Measurements from ENCODE around the gene RUSC2.
"Not testable (repeated sequence)": the region's sequence is repeated elsewhere in the genome, so short reads cannot be mapped to it uniquely, and the experiment has no call there.

RUSC2 gene

DNA sequence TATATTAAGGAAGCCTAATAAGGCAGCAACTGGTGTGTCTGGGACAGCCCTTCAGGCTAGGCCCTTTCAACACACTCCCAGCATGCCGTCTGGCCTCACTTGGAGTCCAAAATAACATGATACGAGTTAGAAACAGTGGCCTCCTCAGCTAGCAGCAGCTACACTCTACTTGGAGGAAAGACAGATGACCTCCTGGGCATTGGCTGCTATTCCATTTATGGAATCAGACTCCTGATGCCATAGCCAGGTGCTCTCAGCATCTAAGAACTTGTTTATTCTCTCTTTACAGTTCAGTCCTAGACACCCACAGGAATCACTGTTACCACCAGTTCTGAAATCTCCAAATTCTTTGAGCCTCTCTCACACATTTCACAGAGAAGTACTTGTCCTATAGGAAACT lies 31.8 kb downstream of the RUSC2 start:
- no peak for FAIRE-seq
- DNase-seq (ENCODE audit: insufficient read length, low spot score): no peak

DNA sequence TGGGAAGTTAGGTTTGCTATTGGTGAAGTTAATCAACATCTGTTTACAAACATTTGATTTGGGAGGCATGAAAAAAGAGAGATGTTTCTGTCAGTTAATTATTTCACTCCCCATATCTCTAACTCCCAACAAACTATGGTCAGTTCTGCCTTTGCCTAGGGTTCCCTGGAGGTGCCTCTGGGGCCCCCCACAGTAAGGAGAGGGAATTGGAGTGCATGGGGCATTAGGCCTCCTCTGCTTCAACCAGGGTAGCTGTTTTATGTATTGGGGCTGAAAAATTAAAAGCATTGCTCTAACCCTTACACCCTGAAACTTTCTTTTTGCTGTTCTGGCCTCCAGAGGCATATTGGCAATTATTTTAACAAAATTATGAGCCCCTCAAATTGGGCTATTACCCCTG lies 32.3 kb downstream of the RUSC2 start:
- DNase-seq (ENCODE audit: insufficient read length, low spot score) (no peak), FAIRE-seq (no peak)

DNA sequence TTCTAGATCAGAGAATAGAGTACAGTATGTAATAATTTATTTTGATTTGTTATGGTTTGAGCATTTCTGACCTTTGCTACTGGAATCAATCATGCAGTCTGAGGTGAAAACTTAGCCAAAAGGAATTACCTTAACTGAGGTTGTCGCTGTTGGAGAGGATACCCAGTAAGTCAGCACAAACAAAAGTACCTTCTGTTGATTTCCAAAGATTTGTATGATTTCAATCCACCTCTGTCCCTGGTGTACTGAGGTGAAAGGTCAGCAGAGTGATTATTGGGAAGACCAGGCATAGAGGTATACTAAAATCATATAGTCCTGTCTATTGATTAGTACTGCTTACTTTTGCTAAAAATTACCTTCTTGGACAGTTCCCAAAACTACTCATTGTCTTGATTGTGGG lies 32.8 kb downstream of the RUSC2 start:
- DNase-seq (ENCODE audit: insufficient read length, low spot score) (no peak), FAIRE-seq (no peak)

DNA sequence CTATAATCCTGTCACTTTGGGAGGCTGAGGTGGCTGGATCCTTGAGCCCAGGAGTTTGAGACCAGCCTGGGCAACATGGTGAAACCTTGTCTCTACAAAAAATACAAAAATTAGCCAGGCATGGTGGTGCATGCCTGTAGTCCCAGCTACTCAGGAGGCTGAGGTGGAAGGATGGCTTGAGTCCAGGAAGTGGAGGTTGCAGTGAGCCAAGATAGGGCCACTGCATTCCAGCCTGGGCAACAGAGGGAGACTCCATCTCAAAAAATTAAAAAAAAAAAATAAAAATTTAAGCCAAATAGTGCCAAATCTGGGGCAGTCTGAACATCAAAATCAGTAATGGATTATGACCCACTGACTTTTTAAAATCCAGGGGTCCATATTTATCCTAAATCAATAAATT lies 33.6 kb downstream of the RUSC2 start:
- not testable (repeated sequence) for FAIRE-seq; DNase-seq (ENCODE audit: insufficient read length, low spot score)

DNA sequence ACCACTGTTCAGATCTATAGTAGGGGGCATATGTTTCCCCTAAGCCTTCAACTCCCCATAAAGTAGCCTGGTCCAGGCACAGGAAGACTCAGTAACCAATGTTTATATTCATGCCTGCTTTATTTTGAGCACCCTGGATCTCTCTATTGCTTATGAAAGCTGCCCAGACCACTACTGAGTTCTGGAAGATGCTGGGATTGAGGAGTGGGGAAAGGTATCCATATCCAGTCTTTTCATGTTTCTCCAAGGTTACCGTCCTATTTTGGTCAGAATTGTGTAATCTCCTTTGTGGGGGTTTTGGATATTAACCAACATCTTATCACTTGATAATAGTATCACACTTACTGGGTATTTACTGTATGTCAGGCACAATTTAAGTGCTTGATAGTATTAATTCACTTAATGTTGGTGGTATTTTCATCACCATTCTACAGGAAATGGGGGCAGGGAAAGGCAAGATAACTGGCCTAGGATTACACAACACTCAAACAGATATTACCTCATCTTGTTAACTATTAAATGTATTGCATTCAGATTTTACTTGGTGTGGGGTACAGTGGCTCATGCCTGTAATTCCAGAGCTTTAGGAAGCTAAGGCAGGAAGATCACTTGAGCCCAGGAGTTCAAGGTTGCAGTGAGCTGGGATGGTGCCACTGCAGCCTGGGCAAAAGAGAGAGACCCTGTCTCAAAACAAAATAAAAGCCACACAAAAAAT lies 36.3 kb downstream of the RUSC2 start:
- FAIRE-seq: no peak
- DNase-seq (ENCODE audit: insufficient read length, low spot score): peak; percentile 11

DNA sequence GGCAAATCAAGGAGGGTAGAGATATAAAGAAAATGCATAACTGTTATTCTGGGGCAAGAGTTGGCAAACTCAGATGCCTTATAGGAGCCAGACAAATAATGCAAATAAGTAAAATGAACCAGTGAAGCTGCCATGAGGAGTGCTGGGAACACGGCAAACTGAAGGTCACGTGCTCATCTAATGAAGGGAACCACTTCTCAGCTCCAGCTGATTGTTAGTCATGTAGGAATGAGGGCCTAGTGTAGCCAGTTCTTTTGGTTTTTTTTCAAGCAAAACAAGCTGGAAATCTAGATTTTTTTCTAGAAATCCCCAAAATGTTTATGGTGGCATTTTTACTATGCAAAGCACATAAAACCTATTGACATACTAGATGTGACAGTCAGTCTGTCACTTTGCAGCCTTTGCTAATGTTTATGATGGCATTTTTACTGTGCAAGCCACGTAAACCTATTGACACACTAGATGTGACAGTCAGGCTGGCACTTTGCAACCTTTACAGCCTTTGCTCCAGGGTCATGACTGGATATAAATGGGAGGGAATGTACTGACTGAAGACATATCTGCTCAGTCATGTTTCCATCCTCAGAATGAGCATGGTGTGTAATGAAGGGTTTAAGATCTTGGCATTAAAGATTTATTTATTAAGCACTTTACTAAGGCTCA lies 39.4 kb downstream of the RUSC2 start:
- DNase-seq (ENCODE audit: insufficient read length, low spot score): no peak
- no peak for FAIRE-seq

DNA sequence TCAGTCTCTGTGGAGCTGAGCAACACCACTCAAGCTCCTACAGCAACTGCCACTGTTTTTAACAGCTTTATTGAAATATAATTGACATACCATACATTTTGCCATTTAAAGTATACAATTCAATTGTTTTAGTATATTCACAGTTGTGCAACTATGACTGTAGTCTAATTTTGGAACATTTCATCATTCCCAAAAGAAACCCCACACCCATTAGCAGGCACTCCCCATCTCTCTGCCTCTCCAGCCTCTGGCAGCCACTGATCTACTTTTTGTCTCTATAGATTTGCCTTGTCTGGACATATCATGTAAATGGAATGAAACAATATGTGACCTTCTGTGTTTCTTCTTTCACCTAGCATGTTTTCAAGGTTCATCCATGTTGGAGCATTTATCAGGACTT lies 43.5 kb downstream of the RUSC2 start:
- no peak for FAIRE-seq

DNA sequence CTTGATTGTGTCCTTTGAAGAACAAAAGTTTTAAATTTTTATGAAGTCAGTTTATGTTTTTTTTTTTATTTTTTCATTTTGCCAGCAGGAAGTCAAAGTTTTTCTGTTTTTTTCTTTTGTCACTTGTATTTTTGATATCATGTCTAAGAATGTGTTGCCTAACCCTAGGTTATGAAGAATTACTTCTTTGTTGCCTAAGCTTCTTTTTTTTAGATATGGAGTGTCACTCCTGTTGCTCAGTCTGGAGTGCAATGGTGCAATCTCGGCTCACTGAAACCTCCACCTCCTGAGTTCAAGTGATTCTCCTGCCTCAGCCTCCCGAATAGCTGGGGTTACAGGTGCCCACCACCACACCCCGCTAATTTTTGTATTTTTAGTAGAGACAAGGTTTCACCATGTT lies 45.0 kb downstream of the RUSC2 start:
- not testable (repeated sequence) for FAIRE-seq; DNase-seq (ENCODE audit: insufficient read length, low spot score)

More for the DNA sequence above, 43.5 kb downstream of the RUSC2 start:
- DNase-seq (ENCODE audit: insufficient read length, low spot score): no peak

DNA sequence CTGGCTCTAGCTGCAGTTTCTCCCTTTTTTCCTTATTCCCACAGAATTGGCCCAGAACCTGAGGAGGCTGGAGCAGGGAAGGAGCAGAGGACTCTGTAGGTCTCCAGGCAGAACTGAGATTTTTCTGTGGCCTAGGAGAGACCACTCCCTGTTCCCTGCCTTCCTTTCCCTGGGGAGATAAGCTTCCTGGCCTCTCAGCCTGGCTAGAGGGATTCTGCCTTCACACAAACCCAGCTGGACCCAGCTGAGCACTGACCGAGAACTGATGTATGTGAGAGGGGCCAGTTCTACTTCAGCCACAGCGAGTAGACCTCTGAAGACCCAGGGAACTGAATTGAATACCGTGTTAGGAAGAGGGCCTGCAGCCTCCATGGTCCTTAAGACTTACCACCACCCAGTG lies 48.0 kb downstream of the RUSC2 start:
- FAIRE-seq: no peak
- no peak for DNase-seq (ENCODE audit: insufficient read length, low spot score)

DNA sequence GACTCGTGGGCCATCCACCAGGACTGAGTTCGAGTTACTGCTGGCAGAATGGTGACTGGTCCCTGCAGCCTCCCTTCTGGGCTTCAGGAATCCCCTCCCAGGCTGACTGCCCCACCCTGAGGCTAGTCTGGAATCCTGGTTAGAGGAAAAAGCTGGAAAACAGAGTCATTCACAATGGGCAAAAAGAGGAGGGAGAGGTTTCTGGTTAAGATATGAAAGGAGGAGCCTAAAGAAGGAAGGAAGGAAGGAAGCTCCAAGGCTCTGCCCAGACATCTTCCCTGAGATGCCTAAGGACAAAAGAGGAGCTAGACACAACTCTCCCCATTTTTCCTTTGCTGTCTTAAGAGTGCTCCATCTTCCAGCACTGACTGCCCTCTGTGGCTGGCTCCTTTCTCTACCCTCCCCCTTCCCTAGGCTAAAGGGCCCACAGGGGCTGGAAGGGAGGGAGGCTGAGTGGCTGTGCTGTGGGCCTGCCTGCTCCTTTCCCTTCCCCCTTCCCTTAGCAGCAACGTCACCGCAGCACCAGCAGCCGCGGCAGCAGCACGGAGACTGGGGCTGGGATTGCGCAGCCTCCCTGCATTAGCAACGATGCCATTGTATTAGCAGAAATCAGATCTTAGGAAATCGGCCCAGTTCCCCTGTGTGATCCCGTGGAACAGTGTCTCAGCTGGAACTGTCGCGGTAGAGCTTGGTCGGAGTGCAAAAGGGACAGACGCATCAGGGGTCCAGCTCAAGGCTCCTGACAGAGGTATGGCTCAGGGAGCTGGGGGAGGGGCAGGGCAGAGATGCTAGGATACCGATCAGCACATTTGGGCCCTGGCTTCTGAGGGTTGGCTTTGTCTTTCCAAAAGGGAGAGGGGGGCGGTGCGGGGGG lies 48.7 kb downstream of the RUSC2 start:
- DNase-seq (ENCODE audit: insufficient read length, low spot score): no peak
- FAIRE-seq: no peak
